ENCODE results near the gene GRAP2.
"Not testable (repeated sequence)": the region's sequence is repeated elsewhere in the genome, so short reads cannot be mapped to it uniquely, and the experiment has no call there.

GRAP2 gene

GRCh38 chr22:39947220-39948216 is 46.6 kb downstream of the GRAP2 start:
- no peak for DNase-seq

GRCh38 chr22:39949964-39950737 is 49.3 kb downstream of the GRAP2 start:
- no peak for DNase-seq

- DNase-seq: not testable (repeated sequence)
These were observed 50.9 kb downstream of the GRAP2 start for GRCh38 chr22:39951603-39952293.

- DNase-seq: no peak
These were observed 51.5 kb downstream of the GRAP2 start for GRCh38 chr22:39952347-39952746.

- DNase-seq: no peak
These were observed 52.2 kb downstream of the GRAP2 start for GRCh38 chr22:39953101-39953500.

- no peak for DNase-seq
These were observed 53.7 kb downstream of the GRAP2 start for GRCh38 chr22:39954584-39955055.

GRCh38 chr22:39955675-39956074 is 54.8 kb downstream of the GRAP2 start:
- DNase-seq: no peak

- no peak for DNase-seq
These were observed 56.2 kb downstream of the GRAP2 start for GRCh38 chr22:39956932-39957664.

- DNase-seq: no peak
These were observed 57.3 kb downstream of the GRAP2 start for GRCh38 chr22:39958009-39958711.

GRCh38 chr22:39958949-39959639 is 58.2 kb downstream of the GRAP2 start:
- DNase-seq: no peak

GRCh38 chr22:39959640-39960447 is 59.0 kb downstream of the GRAP2 start, which contains the start of gene TMA7B:
TSS of gene TMA7B (plus strand) at chr22:39960397. CDS start at chr22:39964375, 3,978 bp downstream.
- DNase-seq: no peak

- DNase-seq: no peak
These were observed 60.2 kb downstream of the GRAP2 start for GRCh38 chr22:39960791-39961746.

GRCh38 chr22:39962071-39962470 is 61.2 kb downstream of the GRAP2 start:
- no peak for DNase-seq

- DNase-seq: no peak
These were observed 64.9 kb downstream of the GRAP2 start for GRCh38 chr22:39965748-39966147.

- no peak for DNase-seq
These were observed 65.6 kb downstream of the GRAP2 start for GRCh38 chr22:39966470-39966869.

- no peak for DNase-seq
These were observed 66.4 kb downstream of the GRAP2 start for GRCh38 chr22:39967103-39967829.

- DNase-seq: no peak
These were observed 67.4 kb downstream of the GRAP2 start for GRCh38 chr22:39967996-39968972.

Measured in NCI-H1105 treated with DMSO at 0.1 percent for 48 hours (cell line).